HG03025 (cell line): ENCODE results near the gene SKIC2.
"Not testable (repeated sequence)": the region's sequence is repeated elsewhere in the genome, so short reads cannot be mapped to it uniquely, and the experiment has no call there.

Experiments
- ATAC-seq: cut with Tn5 transposase; IDR thresholded peaks from one replicate; pipeline ENCODE4 v1.9.1; 2021; ENCODE audit warnings: mild to moderate bottlenecking, moderate library complexity; ENCODE audit not compliant: unreplicated experiment, low FRiP score

The SKIC2 gene

DNA sequence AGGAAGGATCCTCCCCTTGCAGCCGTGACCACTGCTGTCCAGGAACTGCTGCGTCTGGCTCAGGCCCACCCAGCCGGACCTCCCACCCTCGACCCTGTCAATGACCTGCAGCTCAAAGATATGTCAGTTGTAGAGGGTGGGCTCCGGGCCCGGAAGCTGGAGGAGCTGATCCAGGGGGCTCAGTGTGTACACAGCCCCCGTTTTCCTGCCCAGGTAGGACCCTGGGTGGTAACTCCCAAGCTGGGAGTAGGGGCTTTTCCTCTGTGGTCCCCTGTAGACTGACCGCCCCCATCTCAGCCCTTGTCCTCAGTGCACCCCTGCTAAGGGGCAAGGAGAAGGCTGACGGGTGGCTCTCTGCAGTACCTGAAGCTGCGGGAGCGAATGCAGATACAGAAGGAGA lies 9.4 kb downstream of the SKIC2 start:
- no peak for ATAC-seq

DNA sequence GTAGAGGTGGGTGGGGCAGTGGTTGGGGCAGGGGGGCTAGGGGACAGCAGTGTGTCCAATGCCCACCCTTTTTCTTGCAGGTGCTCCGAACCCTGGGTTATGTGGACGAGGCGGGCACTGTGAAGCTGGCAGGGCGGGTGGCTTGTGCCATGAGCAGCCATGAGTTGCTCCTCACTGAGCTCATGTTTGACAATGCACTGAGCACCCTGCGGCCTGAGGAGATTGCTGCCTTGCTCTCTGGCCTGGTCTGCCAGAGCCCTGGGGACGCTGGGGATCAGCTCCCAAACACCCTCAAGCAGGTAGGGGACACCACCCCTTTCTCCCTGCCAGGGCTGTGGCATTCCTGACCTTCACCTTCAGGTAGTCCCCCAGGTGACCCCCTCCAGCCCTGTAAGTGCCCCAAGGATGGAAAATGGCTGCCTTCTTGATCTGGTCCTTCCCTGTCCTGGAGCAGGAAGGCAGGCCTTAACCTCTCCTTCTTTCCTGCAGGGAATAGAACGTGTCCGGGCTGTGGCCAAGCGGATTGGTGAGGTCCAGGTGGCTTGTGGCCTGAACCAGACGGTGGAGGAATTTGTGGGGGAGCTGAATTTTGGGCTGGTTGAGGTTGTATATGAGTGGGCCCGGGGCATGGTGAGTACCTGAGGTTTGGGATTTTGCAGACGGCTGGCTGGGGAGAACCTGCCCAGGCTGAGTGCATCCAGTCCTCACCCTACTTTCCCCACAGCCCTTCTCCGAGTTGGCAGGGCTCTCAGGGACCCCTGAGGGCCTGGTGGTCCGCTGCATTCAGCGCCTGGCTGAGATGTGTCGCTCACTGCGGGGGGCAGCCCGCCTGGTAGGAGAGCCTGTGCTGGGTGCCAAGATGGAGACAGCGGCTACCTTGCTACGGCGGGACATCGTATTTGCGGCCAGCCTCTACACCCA lies 10.1 kb downstream of the SKIC2 start:
- ATAC-seq: no peak

DNA sequence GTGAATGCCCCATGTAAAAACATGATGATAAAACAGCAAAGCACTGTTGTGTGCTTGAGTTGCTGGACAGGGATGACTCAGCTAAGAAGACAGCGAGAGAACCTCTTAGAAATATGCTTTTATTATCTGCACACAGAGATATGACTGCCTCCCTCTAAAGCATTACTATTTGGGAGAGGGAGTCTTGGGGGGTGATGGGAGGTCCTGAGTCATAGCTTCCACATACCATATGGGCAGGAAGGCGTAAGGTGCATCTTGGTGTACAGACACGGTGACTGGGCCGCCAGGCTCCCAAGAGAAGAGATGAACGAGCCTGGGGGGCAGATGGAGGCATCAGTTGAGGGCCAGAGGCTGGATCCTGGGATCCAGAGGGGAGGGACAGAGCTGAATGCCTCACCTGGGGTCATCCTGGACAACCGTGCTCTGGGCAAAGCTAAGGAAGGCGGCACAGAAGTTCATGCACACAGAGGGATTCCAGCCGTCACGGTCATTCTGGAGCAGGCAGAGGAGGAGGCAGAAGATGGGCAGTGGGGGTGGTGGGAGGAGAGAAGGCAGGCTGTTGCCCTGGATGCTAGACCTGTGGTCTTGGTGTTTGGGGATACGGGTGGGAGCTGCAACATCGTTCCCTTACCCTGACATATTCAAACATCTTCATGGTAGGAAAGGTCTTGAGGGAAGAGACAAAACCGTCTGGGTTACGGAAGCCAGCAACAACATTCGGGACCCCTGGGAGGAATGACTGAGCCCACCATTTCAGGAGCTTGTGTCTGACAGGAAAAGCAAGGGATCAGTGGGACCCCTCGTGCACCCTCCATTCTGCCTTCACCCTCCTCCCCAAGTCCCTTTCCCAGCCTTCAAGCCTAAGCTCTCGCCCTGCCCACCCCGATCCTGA lies 11.0 kb downstream of the SKIC2 start:
- no peak for ATAC-seq

DNA sequence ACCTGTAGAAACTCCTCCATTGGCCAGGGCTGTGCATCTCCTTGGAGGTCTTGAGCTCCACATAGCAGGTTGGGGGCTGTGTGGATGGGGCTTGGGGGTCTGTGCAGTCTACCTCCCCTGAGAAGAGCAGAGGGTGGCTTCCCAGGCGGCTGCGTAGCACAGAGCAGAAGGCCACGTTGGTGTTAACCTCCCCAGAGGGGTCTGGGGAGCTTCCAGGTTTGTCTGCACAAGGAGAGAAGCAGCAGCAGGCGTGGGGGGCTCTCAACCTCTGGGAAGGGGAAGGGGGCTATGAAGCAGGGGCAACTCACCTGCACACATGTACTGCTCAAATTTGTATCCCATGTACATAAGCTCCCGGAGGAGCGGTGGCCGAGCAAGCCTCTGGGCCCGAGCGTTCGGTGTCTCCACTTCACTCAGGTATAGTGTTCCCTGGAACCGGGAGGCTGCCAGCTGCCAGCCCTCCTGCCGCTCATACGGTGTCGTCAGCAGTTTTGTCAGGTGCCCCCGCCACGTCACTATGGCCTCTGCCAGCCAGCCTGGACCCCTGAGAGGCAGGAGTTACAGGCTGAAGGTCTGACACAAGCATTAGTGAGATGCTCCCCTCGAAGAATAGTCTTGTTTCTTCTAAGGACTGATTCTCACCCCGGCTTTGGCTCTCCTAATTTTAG lies 11.8 kb downstream of the SKIC2 start:
- ATAC-seq: no peak

DNA sequence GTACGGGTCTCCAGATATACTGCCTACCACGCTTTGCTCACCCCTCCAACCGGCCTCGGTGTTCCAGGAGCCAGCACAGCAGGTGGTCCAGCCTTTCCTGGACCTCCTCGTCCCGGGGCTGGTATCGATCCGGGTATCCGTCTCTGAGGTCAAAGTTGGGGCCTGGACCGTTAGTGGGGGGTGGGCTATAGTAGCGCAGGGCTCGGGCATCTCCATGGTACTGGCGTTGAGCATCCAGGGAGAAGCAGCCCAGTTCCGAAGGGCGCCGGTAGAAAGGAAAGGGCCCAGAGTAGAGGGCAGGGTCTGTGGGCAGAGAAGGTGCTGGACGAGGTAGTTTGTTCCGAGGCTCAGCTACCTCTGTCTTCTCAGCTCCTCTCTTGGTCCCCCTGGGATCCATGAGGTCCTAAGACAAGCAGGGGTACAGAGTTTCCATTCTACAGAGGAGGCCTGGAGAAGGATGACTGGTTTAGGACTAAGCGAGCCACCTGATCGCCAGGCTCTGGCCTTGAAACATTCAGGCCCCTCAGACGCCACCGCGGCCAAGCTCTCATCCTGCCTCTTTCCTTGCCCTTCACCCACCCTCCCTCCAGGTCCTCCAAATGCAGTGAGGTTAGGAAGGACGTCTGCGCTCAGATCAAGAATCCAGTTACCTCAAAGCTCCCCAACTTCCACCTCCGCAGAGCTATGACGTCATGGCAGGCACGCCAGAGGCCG lies 12.5 kb downstream of the SKIC2 start:
- no peak for ATAC-seq

DNA sequence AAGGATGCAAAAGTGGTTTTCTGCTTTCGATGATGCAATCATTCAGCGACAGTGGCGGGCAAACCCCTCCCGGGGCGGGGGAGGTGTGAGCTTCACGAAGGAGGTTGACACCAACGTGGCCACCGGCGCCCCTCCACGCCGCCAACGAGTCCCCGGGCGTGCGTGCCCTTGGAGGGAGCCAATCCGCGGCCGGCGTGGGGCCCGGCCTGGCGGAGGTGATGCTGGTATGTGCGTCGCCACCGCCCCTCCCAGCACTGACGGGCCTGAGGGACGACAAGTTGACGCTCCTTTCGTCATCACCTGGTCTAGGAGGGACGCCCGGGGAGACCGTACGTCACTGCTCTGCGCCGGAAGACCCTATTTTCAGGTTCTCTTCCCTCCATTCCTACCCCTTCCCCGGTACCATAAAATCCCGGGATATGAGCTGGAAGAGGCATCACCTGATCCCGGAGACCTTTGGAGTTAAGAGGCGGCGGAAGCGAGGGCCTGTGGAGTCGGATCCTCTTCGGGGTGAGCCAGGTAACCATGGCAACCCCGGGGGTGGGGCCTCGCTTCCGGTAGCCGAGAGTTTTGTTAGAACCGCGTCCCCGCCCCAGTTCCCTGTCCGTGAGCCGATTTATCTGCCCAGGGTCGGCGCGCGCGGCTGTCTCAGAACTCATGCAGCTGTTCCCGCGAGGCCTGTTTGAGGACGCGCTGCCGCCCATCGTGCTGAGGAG lies 13.2 kb downstream of the SKIC2 start, which contains the start of gene DXO:
Gene DXO, minus strand, starts transcription at position 146 of the 716 bp plus-strand sequence. CDS start 463 bp downstream, outside the sequence.
- ATAC-seq: peak; percentile 88

DNA sequence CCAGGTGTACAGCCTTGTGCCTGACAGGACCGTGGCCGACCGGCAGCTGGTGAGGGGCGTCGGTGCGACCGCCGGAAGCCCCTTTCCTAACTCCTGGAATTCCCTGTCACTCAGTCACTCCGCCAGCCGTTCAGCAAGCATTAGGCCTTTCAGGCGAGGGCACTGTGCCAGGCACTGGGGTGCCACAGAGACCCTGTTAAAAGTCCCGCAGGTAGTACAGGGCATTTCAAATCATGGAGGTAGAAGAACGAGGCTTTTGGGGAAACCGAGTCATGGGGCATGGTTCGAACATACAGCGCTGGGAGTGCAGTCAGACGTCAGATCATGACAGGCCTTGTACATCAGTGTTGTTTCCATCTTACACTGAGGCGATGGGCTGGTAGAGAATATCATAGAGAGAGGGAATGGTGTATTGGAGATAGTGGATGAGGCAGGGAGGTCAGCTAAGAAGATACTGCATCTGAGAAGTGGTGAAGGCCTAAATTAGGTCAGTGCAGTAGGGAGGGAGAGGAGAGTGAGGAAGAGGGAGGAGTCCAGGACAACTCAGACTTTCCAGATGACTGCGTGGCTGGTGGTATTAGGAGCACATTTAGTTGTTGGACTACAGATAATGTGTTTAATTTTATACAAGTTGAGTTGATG lies 13.9 kb downstream of the SKIC2 start:
- no peak for ATAC-seq

DNA sequence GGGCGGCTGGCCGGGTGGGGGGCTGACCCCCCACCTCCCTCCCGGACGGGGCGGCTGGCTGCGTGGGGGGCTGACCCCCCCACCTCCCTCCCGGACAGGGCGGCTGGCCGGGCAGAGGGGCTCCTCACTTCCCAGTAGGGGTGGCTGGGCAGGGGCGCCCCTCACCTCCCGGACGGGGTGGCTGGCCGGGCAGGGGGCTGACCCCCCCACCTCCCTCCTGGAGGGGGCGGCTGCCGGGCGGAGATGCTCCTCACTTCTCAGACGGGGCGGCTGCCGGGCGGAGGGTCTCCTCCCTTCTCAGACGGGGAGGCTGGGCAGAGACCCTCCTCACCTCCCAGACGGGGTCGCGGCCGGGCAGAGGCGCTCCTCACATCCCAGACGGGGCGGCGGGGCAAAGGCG lies 17.1 kb downstream of the SKIC2 start:
- not testable (repeated sequence) for ATAC-seq

DNA sequence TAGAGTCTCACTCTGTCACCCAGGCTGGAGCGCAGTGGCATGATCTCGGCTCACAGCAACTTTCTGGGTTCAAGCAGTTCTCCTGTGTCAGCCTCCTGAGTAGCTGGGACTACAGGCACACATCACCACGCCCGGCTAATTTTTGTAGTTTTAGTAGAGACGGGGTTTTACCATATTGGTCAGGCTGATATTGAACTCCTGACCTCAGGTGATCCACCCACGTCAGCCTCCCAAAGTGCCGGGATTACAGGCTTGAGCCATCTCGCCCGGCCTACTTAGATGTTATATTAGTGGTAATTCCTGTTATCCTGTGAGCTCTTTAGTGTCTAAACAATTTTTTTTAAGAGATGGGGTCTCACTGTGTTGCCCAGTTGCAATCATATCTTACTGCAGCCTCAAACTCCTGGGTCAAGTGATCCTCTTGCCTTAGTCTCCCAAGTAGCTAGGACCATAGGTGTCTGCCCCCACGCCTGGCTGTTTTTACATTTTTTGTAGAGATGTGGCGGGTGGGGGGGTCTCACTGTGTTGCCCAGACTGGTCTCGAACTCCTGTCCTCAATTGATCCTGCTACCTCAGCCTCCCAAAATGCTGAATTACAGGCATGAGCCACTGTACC lies 18.9 kb downstream of the SKIC2 start:
- ATAC-seq: no peak

DNA sequence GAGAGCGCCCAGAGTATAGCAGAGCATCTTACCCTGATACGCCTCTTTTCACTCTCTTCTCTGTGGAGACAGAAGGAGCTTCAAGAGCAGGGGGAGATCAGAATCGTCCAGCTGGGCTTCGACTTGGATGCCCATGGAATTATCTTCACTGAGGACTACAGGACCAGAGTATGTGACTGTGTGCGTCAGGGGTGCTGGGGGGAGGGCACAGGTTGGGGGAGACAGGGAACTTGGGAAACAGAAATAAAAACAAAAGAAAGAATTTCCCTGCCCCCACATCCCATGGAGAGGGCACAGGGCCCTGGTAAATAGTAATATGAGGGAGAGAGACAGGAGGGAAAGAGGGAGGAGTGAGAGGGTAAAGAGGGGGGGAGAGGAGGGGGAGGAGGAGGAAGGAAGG lies 19.9 kb downstream of the SKIC2 start:
- no peak for ATAC-seq

DNA sequence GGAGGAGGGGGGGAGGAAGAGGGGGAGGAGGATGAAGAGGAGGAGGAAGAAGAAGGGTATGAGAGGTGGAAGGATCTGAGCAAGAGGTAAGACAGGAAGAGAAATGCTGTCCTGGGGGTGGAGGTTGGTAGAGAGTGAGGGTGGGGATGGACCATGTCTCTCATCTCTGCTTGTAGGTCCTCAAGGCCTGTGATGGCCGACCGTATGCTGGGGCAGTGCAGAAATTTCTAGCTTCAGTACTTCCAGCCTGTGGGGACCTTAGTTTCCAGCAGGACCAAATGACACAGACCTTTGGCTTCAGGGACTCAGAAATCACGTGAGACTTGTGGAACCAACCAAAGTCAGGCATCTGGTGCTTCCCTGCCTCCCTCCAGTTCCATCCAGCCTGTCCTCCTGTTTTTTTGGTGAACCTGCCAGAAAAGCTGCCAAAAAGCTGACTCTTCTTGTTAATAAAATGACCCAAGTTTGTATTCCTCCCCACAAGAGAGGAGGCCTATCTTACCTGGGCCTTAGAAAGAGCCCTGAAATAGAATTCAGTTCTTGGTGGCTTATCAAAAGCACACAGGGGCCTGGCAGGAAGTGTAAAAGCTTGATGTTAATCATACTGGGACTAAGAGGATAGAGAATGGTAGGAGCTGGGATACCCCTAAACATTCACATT lies 20.4 kb downstream of the SKIC2 start:
- ATAC-seq: no peak

DNA sequence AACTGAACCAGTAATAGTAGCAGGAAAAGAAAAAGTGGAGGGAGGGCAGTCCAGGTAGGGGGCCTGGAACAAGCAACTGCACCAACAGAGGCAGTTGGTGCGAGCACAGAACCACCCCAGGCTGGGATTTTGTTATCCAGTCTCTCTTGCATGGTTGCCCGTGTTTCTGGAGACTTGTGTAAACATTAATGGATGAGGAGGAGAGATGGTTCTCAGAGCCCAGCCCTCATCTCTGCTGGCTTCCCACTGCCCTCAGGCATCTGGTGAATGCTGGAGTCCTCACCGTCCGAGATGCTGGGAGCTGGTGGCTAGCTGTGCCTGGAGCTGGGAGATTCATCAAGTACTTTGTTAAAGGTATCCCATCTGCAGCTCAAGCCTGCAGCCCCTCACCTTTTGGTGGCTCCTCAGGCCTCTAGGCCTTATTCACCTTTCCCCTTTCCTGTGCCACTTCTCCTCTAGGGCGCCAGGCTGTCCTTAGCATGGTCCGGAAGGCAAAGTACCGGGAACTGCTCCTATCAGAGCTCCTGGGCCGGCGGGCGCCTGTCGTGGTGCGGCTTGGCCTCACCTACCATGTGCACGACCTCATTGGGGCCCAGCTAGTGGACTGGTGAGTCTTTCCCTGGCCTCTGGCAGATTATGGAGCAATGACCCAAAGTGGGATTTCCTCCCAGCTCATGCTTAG lies 21.4 kb downstream of the SKIC2 start:
- not testable (repeated sequence) for ATAC-seq

DNA sequence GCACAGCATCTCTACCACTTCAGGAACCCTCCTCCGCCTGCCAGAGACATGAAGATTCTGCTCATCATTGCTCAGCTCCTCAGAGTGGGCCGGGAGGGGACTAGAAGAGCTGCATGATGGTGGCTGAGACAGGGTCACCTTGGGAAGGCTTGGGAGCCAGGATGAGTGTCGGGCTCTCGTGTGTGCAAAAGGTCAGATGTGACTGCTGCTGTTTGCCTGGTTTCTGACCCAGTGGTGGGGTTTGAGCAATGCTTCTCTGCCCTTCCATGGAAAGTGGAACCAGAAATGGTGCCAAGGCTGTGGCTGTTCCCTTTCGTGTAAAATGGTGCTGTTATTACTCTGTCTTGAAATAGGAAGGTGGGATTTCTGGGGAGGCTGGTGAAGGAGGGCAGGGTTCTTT lies 22.0 kb downstream of the SKIC2 start:
- ATAC-seq: not testable (repeated sequence)

DNA sequence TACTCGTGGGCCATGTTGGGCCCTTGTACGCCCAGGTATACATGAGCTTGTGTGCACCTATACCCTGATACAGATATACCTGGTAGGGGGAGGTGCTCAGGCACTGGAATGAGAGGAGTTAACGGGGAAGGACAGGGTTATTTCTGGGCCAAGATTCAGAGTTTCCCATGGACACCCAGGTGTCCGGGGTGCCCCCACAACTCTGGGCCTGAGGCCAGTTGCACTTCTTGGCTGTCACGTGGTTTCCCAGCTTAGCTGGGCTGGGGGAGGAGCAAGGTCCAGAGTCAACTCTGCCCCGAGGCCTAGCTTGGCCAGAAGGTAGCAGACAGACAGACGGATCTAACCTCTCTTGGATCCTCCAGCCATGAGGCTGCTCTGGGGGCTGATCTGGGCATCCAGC lies 22.8 kb downstream of the SKIC2 start, which contains the start of gene C4A:
Gene C4A, plus strand, starts transcription at position 314 of the 400 bp plus-strand sequence. Its CDS starts 51 bp downstream, at position 365.
- not testable (repeated sequence) for ATAC-seq

DNA sequence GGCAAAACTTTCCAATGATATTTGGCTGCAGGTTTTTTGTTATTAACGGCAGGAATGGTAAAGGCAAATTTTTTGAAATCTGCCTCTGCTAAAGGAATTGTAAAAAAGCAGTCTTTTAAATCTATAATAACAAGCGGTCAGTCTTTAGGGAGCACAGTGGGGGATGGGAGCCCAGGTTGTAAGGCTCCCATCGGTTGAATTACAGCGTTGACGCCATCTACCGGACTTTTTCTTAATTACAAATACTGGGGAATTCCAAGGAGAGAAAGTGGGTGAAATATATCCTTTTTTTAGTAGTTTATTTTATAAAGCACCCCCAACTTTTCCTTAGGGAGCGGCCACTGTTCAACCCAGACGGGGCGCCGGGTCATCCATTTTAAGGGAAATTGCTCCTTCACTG lies 30.4 kb downstream of the SKIC2 start:
- ATAC-seq: not testable (repeated sequence)

DNA sequence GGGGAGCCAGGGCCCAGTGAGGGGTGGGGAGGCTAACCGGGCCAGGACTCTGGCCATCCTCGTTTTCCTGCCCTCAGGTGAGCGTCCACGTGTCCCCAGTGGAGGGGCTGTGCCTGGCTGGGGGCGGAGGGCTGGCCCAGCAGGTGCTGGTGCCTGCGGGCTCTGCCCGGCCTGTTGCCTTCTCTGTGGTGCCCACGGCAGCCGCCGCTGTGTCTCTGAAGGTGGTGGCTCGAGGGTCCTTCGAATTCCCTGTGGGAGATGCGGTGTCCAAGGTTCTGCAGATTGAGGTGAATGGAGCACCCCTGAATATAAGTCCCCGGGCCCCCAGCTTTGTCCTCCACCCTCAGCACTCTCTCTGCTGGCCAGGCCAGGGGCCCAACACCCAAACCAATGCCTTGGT lies 35.4 kb downstream of the SKIC2 start:
- not testable (repeated sequence) for ATAC-seq

DNA sequence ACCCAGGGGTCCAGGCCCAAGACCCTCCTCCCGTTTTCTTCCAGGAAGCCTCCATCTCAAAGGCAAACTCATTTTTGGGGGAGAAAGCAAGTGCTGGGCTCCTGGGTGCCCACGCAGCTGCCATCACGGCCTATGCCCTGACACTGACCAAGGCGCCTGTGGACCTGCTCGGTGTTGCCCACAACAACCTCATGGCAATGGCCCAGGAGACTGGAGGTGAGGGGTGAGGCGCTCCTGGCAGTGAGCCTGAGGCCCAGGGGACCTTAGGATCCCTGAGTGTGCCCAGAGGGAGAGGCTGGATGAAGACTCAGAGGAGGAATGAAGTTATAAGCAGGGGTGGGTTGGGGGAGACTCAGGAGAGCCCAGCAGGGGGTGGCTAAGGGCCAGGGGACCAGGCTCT lies 37.4 kb downstream of the SKIC2 start:
- not testable (repeated sequence) for ATAC-seq
